Uterus (tissue), 2 donors: ENCODE results near the gene CARD11.

ENCODE experiments used
- CTCF ChIP-seq, 4 experiments: fragments of 200-600 bp in 2 of 4; fragments of 450-650 bp in 2 of 4; sonication (generic) in 2 of 4; IDR thresholded peaks; one replicate each; pipeline ENCODE4 v1.5.1; 2016 to 2019; ENCODE audit warnings: antibody characterized with exemption in 4 of 4, mild to moderate bottlenecking in 2 of 4, moderate library complexity in 1 of 4
- POLR2A ChIP-seq, 2 donors: fragments of 450-650 bp; IDR thresholded peaks; one replicate each; pipeline ENCODE4 v1.6.1; 2016; ENCODE audit warnings: antibody characterized with exemption in 2 of 2, mild to moderate bottlenecking in 1 of 2, moderate library complexity in 1 of 2

DNA sequence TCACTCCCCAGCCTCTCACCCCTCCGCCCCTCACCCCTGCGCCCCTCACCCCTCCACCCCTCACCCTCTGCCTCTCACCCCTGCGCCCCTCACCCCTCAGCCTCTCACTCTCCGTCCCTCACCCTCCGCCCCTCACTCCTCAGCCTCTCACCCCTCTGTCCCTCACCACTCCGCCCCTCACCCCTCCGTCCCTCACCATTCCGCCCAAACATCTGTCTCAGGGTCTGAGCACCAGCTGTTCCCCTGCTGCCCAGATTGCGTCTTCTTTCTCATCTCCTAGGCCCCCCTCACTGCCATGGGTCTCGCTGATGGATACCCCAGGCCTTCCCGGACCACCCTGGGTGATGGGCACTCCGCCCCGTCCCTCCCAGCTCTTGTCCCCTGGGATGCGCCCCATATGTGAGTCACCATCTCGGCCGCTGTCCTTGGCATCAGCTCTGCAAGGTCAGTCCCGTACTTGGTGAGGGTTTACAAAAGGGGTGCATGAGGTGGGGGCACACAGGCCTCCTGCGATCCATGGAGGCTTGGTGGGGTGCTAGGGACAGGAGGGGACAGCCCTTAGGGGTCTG lies 134.1 kb downstream of the CARD11 start:
- TF ChIP-seq POLR2A (IDR thresholded peaks at IDR 0.05) (no peak), CTCF (IDR thresholded peaks at IDR 0.05) (no peak)
